Mucosa of stomach (tissue), 1 donor: ENCODE data around the gene LBX2.
A peak's percentile ranks its signal among the peaks of the same experiment; 100 is the strongest.

Experiments
- H3K27me3 ChIP-seq: one replicate; pipeline ENCODE4 v1.7.0; 2013; ENCODE audit warnings: mild to moderate bottlenecking, low read length; ENCODE audit not compliant: control insufficient read depth, insufficient read depth
- H3K36me3 ChIP-seq: one replicate; pipeline ENCODE4 v1.7.0; 2013; ENCODE audit warnings: low read length; ENCODE audit not compliant: control insufficient read depth, insufficient read depth
- H3K4me1 ChIP-seq: one replicate; pipeline ENCODE4 v1.7.0; 2013; ENCODE audit warnings: mild to moderate bottlenecking, low read length; ENCODE audit not compliant: control insufficient read depth, insufficient read depth
- H3K4me3 ChIP-seq: one replicate; pipeline ENCODE4 v1.7.0; 2013; ENCODE audit warnings: low read length
- H3K9ac ChIP-seq: one replicate; pipeline ENCODE4 v1.7.0; 2013; ENCODE audit warnings: mild to moderate bottlenecking, low read length, moderate library complexity
- H3K9me3 ChIP-seq: one replicate; pipeline ENCODE4 v1.7.0; 2013; ENCODE audit warnings: mild to moderate bottlenecking, low read length, moderate library complexity; ENCODE audit not compliant: control insufficient read depth
- donor health status: Pancreatic carcinoma.

Gene LBX2

DNA sequence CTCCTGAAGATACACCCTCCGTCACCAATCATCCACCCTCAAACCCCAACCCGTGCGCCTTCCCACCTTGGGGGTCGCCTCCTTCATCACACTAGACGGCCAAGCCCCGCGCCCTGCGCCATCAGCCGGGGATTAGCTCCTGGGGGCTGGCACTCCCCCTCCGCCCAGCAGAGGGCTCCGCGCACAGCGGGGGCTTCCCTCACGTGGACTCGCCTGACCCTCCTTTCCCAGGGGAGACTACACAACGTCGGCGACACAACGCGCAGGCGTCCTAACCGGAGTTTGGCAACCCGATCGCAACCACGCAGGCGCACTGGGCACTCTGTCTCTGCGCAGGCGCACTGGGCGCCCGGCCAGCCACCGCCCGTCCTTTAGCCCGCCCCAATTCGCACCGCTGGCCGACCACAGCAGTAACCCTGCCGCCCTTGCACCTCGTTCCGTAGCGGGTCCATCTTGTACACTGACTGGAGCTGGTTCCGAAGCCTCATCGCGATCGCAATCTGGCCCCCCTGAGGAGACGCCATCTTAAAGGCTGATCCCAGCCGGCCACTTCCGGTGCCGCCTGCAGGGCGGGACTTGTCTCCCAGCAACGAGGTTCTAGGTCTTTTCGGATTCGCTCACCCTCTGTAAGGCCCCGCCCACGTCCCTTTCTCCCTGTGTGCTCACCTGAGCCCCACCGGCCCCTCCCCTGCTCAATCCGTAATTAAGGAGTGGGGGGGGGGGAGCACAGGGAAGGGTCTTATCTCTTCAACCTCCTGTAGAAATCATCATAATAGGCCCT lies 7.9 kb upstream of the LBX2 start, which contains the start of gene PCGF1:
PCGF1 (minus strand) TSS at position 551 of the 781 bp plus-strand sequence; CDS start at position 524, 27 bp downstream.
- peak within 1 kb of the TSS; percentile 92 for H3K4me3 ChIP-seq
- no peaks in the 10 kb centered on the region for H3K9me3 ChIP-seq
- no peaks in the 10 kb centered on the region for H3K36me3 ChIP-seq
- H3K9ac ChIP-seq = peak within 1 kb of the TSS; percentile 91
- peaks cover 36% of the 10 kb centered on the region for H3K27me3 ChIP-seq
- peaks cover 43% of the 10 kb centered on the region for H3K4me1 ChIP-seq

DNA sequence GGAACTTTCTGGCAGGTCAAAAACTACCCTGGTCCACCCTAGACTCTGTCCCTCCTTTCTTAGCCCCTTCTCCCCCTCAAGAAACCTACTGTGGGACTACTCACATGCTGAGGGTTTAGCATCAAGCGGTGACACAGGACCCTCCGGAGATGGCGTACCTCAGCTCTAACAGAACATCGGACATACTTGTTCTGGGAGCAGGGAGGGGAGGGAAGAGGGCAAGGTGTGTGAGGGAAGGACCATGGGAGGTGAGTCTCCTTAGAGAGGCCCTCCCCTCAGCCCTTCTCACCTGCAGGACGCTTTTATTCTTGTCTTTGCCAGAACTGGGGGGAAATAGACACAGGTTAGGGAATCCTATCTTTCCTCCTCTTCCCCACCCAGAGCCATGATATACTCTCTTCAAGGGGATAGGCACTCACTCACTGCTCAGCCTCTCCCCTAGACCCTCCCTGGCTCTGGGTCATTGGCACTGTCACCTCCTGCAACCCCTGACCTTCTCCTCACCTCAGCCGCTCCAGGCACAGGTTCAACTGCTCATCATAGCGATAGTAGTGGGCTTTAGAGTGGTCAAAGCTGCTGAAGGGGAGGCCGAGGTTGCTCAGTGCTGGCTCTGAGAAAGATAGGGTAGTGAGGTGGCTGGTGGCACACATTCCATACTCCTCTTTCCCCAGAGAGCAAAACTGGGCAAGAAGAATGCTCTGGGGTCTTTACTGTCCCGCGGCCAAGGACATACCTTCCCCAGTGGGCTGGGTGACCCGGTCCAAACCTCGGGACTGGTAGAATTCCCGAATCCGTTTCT lies 6.2 kb upstream of the LBX2 start:
- no peak overlapping the region for H3K4me3 ChIP-seq
- H3K9ac ChIP-seq = no peak overlapping the region
- peaks cover 48% of the 10 kb centered on the region for H3K4me1 ChIP-seq

DNA sequence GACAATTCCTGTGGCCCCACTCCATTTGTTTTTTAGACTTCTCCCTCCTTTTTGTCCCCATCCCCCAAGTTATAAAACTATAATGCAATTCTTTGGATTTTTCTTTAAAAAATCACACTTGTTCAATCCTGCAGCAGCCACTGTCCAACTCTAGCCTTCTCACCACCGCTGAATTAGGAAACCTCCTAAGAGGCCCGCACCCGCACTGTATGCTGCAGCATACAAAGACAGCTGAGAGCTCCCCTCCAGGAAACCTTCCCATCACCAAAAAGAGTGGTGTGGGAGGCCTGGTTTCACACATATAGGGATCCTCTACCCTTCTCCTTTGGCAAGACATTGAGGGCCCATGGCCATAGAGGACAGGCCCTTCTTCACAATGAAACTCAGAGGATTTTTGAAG lies 5.2 kb upstream of the LBX2 start:
- Histone ChIP-seq H3K36me3 (no peaks in the 10 kb centered on the region), H3K4me1 (peaks cover 52% of the 10 kb centered on the region), H3K9me3 (no peaks in the 10 kb centered on the region), H3K27me3 (peaks cover 28% of the 10 kb centered on the region), H3K4me3 (peak overlapping the region; percentile 88), H3K9ac (no peak overlapping the region)

More for the DNA sequence above, 6.2 kb upstream of the LBX2 start:
- Histone ChIP-seq H3K36me3 (no peaks in the 10 kb centered on the region), H3K27me3 (peaks cover 28% of the 10 kb centered on the region), H3K9me3 (no peaks in the 10 kb centered on the region)

DNA sequence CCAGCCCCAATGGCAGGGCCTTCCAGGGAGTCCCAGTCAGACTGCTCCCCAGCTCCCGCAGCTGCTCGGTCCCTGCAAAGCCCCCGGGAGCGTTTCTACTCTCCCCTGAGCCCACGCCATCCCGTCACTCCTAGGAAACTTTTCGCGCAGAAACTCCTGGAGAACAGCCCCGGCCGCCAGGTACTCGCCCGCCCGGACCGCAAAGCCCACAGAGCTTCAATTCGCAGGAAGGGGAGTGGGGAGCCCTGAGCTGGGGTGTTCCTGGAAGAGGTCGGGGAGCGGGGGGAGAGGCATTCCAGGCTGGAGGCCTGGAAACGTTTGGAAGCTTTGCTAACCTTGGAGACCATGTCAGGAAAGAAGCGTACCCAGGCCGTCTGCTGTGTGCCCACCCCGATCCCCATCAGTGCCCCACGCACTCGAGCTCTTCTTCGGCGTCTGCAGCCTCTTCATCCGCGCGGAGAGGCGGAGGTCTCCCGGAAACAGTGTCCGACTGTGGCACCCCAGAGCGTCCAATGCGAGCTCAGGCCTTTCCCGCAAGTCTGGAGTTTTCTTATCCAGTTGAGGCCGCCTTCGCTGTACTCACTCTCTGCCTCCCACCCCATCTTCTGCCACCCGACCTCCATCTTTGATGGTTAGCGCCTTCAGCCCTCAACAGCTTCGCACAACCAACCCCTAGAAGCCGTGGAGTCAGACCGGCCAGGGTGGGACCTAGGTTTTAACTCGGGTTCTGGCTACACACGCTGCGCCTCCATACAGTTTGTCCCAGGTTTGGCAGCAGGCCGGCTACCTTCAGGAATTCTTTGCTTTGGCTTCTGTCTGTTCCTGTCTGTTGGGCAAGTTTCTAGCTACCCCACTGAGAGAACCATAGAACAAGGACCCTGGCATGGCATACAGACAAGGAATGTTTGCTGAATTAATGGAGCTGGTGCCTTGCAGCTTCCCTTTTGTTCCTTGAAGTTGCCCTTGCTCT lies 4.4 kb upstream of the LBX2 start:
- no peaks in the 10 kb centered on the region for H3K9me3 ChIP-seq

DNA sequence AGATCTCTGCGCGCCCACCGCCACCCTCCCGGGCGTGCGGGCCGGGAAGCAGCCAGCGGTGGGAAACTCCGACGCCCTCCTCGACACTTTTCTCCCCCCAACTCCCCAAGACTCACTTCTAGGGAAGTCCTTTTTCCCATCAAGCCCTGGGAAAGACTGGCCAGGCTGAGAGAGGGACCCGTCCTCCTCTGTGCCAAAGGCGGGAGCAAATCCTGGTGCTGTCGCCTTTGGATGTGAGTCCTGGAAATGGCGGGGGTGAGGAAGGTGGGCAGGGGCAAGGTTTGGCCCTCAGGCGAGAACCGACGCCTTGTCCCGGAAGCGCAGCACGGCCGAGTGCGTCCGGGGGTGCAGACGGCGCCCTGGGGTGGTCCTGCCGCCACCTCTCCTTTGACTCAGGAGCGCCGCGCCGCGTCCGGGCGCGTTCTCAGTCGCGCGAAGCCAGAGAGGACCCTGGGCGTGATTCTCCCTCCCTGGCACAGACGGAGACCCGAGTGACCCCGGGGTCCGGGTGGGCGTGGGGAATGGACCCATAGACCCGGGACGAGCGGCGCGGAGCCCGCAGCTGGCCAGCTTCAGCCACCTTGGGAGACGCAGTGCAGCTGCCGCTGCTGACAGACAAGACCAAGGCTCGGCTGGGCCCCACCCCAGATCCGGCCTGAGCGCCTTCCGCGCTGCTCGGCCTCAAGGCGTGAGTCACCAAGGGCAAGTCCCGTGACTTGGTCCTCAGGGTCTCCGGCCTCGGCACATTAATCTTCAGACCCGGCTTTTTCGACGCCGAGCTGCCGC lies 3.5 kb upstream of the LBX2 start:
- H3K9ac ChIP-seq = peak overlapping the region; percentile 99
- peaks cover 36% of the 10 kb centered on the region for H3K27me3 ChIP-seq
- H3K4me1 ChIP-seq = peaks cover 58% of the 10 kb centered on the region

More for the DNA sequence above, 4.4 kb upstream of the LBX2 start:
- Histone ChIP-seq H3K9ac (peak overlapping the region; percentile 99), H3K4me1 (peaks cover 58% of the 10 kb centered on the region), H3K4me3 (peak overlapping the region; percentile 88), H3K27me3 (peaks cover 33% of the 10 kb centered on the region), H3K36me3 (no peaks in the 10 kb centered on the region)

DNA sequence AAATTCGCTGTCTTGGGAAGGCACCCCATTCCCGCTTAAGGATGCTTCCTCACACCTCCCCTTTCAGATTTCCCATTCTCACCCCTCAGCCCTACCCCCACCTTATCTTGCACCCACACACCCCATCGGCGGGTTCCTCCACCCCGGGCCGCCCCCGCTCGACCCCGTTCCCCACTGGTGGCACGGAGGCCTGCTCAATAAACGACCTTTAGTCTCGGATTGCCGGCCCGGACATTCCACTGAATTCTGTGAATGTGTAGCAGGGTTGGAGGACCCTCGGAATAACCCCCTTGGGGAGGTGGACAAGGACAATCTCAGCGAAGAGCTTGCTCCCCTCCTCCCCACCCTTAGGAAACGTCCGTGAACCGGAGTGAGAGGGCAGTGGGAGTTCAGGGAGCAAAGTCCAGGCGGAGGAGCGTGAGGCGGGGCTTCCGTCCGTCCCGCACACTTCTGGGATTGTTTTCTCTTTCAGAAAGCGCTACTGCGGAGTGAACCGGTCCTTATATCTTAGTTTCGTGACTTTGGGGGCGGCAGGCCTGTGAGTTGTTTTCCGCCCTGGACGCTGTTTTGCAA lies 2.8 kb upstream of the LBX2 start:
- peaks cover 41% of the 10 kb centered on the region for H3K27me3 ChIP-seq
- H3K4me3 ChIP-seq = peak overlapping the region; percentile 88
- peak overlapping the region; percentile 99 for H3K9ac ChIP-seq
- no peaks in the 10 kb centered on the region for H3K9me3 ChIP-seq
- H3K36me3 ChIP-seq = no peaks in the 10 kb centered on the region
- peaks cover 63% of the 10 kb centered on the region for H3K4me1 ChIP-seq

More for the DNA sequence above, 3.5 kb upstream of the LBX2 start:
- H3K9me3 ChIP-seq = no peaks in the 10 kb centered on the region
- peak overlapping the region; percentile 88 for H3K4me3 ChIP-seq
- H3K36me3 ChIP-seq = no peaks in the 10 kb centered on the region

DNA sequence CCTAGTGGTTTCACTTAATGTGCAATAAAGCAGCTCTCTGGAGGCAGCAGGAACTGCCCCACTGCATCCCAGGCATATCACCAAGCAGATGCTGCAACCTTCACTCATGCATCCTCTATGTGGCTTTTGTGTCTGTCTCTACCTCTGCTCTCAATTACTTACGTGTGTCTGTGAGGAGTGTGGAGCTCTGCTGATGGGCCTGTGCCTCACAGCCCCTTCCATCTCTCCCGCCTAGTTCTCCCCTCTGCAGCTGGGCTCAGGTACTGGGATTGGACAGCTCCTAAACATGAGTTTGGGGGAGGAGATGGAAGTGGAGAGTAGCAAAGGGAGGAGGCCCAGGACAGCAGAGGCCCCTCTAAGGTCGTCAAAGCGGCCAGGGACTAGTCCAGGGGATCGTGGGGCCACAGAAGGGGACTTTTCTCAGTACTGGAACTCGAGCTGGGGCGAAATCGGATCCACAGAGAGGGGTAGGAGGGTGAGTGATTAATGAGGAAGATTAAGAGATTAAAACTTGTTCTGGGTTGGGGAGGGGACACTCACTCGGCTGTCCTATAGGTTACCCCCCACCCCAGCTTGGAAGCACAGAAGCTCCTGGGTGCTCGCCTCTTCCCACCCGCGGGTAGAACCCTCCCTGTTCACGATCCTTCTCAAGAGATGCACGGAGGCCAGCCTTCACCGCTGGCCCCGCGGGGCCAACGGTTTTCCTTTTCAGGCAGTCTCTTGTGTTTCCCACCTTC lies 2.1 kb upstream of the LBX2 start:
- no peak overlapping the region for H3K4me3 ChIP-seq
- peaks cover 46% of the 10 kb centered on the region for H3K27me3 ChIP-seq
- H3K4me1 ChIP-seq = peaks cover 58% of the 10 kb centered on the region

DNA sequence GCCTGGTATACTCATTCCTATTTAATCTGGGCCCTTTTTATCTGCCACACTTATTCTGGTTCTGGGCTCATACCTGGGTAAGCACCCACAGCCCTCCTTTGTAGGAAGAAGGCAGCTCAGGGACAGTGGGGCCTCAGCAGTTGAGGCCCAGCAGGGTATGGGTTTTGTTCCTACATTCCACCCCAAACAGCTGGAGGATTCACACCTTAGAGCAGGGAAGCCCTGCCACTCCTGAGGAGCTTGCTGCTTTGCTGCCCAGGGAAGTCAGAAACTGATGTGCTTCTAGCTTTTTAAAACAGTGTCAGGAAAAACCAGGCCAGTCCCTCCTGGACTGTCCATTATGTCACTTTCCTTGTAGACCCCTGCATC lies 1.2 kb upstream of the LBX2 start:
- no peak overlapping the region for H3K9ac ChIP-seq
- H3K27me3 ChIP-seq = peaks cover 46% of the 10 kb centered on the region
- H3K9me3 ChIP-seq = no peaks in the 10 kb centered on the region
- peaks cover 49% of the 10 kb centered on the region for H3K4me1 ChIP-seq
- H3K4me3 ChIP-seq = no peak overlapping the region
- H3K36me3 ChIP-seq = no peaks in the 10 kb centered on the region

More for the DNA sequence above, 2.1 kb upstream of the LBX2 start:
- Histone ChIP-seq H3K9me3 (no peaks in the 10 kb centered on the region), H3K9ac (peak overlapping the region; percentile 99), H3K36me3 (no peaks in the 10 kb centered on the region)

DNA sequence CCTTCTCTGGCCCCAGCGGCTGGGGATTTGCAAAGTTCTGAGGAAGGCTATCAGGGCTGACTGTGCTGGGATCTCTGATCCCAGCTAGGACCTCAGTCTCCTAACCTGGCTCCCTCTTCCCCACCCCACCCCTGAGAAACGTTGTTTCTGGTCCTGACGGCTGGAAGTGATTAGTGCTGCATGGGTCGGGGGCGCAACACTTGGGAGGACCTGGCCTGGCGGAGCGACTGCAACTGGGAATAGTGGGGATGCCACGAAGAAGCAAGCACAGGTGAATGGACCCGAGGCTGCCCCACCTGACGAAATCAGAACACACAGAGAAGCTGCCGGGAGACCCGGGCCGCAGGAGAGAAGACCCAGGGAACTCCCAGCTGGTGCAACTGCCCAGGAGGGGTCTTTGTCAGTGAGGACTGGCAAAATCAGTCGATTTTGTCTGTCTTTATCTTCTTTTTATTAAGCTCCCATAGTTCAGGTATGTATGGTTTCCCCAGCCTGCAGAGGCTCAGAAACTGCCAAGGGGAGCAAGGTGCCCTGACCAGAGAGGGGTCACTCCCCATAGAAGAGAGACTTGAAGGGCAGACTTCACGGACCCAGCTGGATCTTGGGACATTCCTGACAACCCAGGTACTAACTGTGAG lies 656 bp upstream of the LBX2 start:
- H3K4me3 ChIP-seq = no peak overlapping the region
- H3K27me3 ChIP-seq = peaks cover 46% of the 10 kb centered on the region
- H3K9ac ChIP-seq = no peak overlapping the region
- H3K4me1 ChIP-seq = peaks cover 44% of the 10 kb centered on the region
- no peaks in the 10 kb centered on the region for H3K36me3 ChIP-seq
- no peaks in the 10 kb centered on the region for H3K9me3 ChIP-seq
